ENCODE measurements around the gene DHX30. TPM values are rescaled to one million over a fixed set of nuclear protein-coding genes. Genes with fewer than 3 reads are reported as not detected.

The DHX30 gene
- total and polyA plus RNA-seq, 2 of the 8 experiments (the other 6 are each of a cell fraction or from before 2014, with no cell fraction given): 82.4 to 97.9 TPM

- no peaks in the 10 kb centered on the region for H3K79me1 ChIP-seq (ENCODE audit: low read depth, low read length)
- H3K36me3 ChIP-seq (ENCODE audit: control insufficient read depth in 2 of 4, insufficient read depth in 4 of 4, low read length in 3 of 4): peaks cover 0 to 3% (median 1%) of the 10 kb centered on the region in 4 experiments; a peak in 3 of 8 replicates
- H2AFZ ChIP-seq (ENCODE audit: low read length): no peak overlapping the region
- peaks cover 0 to 23% (median 17%) of the 10 kb centered on the region in 4 experiments; a peak in 6 of 7 replicates for H3K4me1 ChIP-seq (replicated peaks in 1 of 4; ENCODE audit: control insufficient read depth in 3 of 4, insufficient read depth in 4 of 4, low read length in 3 of 4)
- H3K27me3 ChIP-seq (replicated peaks in 1 of 4; ENCODE audit: control insufficient read depth in 3 of 4, extremely low read depth in 1 of 4, insufficient read depth in 3 of 4, low read length in 3 of 4): no peaks in the 10 kb centered on the region
- H2BK12ac ChIP-seq (ENCODE audit: low read depth, low read length): no peak overlapping the region
- no peak overlapping the region for H4K5ac ChIP-seq (ENCODE audit: insufficient read length, low read depth, low read length)
- H4K91ac ChIP-seq (replicated peaks; ENCODE audit: insufficient read length, low read length): no peak overlapping the region
- H3K14ac ChIP-seq (ENCODE audit: insufficient read length): no peak overlapping the region
- H3K27ac ChIP-seq (ENCODE audit: low read depth, low read length): no peak overlapping the region
- no peak overlapping the region for H2BK20ac ChIP-seq (ENCODE audit: low read length)
- H2BK15ac ChIP-seq (ENCODE audit: low read length): no peak overlapping the region
- H4K20me1 ChIP-seq (replicated peaks in 1 of 2; ENCODE audit: control insufficient read depth in 1 of 2, insufficient read depth in 2 of 2, low read length in 2 of 2): no peaks in the 10 kb centered on the region
- WGBS, 2 experiments (ENCODE audit: extremely low coverage in 1 of 2, insufficient coverage in 1 of 2, insufficient read length in 1 of 2, insufficient replicate concordance in 2 of 2, low coverage in 1 of 2, low lambda C conversion rate in 2 of 2, missing lambda C conversion rate in 1 of 2): 90% methylated on average over 3 of the region's 3 CpGs; no CpG with 5 or more reads in 1 of the 2 experiments
- no peak overlapping the region for H3K9ac ChIP-seq (replicated peaks in 1 of 4; ENCODE audit: extremely low read depth in 1 of 4, low read depth in 3 of 4, low read length in 3 of 4)
- no peak overlapping the region for H3K23ac ChIP-seq (ENCODE audit: insufficient read length)
- no peak for FAIRE-seq
- H2AK5ac ChIP-seq (ENCODE audit: low read depth, low read length): no peak overlapping the region
- H3K79me2 ChIP-seq (ENCODE audit: control insufficient read depth in 1 of 2, insufficient read depth in 2 of 2, low read length in 2 of 2): peaks cover 0 to under 1% of the 10 kb centered on the region in 2 experiments; a peak in 1 of 4 replicates
- no peaks in the 10 kb centered on the region for H3K23me2 ChIP-seq (ENCODE audit: low read depth, low read length)
- no peak overlapping the region for H4K8ac ChIP-seq (ENCODE audit: extremely low read depth, insufficient read depth, low read length)
- H2BK5ac ChIP-seq (ENCODE audit: low read depth, low read length): no peak overlapping the region
- H3K4ac ChIP-seq (replicated peaks; ENCODE audit: insufficient read length, low read depth, low read length): no peak overlapping the region
- POLR2A ChIA-PET (ENCODE audit: partially characterized antibody): interaction anchor here (0.8 to 1.7 kb wide), 4 partner anchors 16 to 98 kb away, joined by 3 to 8 read pairs (median 4); no protein-coding TSS in a partner anchor
- no peak overlapping the region for H2BK120ac ChIP-seq (replicated peaks; ENCODE audit: low read depth, low read length)
- TF ChIP-seq KDM5A (IDR thresholded peaks at IDR 0.05; ENCODE audit: low read length) (no peak), SIN3A (conservative IDR thresholded peaks at IDR 0.05 in 1 of 2, IDR thresholded peaks at IDR 0.05 in 1 of 2; ENCODE audit: low read depth in 1 of 2, low read length in 2 of 2) (no peak)
- CTCF ChIA-PET (ENCODE audit: partially characterized antibody): interaction anchor here (0.7 to 4.8 kb wide), 12 partner anchors 10 to 266 kb away, joined by 3 to 21 read pairs (median 4); no protein-coding TSS in a partner anchor
- no peak overlapping the region for H3K56ac ChIP-seq (replicated peaks; ENCODE audit: insufficient read length, low read depth, low read length)
- no peak overlapping the region for H3K4me3 ChIP-seq (ENCODE audit: extremely low read depth in 1 of 4, insufficient read depth in 2 of 4, low read depth in 3 of 4, low read length in 4 of 4)
- no peak overlapping the region; a peak in 1 of 4 replicates for H3K4me2 ChIP-seq (ENCODE audit: insufficient read depth in 1 of 2, low read depth in 2 of 2, low read length in 2 of 2)
- no peak overlapping the region for H3K18ac ChIP-seq (ENCODE audit: extremely low read depth, low read length)
- no peaks in the 10 kb centered on the region for H3K9me3 ChIP-seq (ENCODE audit: insufficient read depth in 2 of 2, low read depth in 1 of 2, low read length in 1 of 2)
- no peak for DNase-seq (ENCODE audit: low read depth in 1 of 2, low spot score in 2 of 2)
These were observed 88.7 kb downstream of the DHX30 start for GRCh38 chr3:47891613-47892005.
